Superior temporal gyrus (tissue), 1 donor: ENCODE results near the gene SLC35G4.
"Not testable (repeated sequence)": the region's sequence is repeated elsewhere in the genome, so short reads cannot be mapped to it uniquely, and the experiment has no call there.

Source experiments
- DNase-seq: peaks from one replicate; pipeline ENCODE4 v3.0.0-alpha.2; 2016; ENCODE audit errors: extremely low spot score

Gene SLC35G4

DNA sequence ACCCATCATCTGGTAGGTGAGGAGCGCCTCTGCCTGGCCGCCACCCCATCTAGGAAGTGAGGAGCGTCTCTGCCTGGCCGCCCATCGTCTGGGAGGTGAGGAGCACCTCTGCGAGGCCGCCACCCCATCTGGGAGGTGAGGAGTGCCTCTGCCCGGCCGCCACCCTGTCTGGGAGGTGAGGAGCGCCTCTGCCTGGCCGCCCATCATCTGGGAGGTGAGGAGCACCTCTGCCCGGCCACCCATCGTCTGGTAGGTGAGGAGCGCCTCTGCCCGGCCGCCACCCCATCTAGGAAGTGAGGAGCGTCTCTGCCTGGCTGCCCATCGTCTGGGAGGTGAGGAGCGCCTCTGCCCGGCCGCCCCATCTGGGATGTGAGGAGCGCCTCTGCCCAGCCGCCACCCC, 4.2 kb downstream of the SLC35G4 start:
- not testable (repeated sequence) for DNase-seq

DNA sequence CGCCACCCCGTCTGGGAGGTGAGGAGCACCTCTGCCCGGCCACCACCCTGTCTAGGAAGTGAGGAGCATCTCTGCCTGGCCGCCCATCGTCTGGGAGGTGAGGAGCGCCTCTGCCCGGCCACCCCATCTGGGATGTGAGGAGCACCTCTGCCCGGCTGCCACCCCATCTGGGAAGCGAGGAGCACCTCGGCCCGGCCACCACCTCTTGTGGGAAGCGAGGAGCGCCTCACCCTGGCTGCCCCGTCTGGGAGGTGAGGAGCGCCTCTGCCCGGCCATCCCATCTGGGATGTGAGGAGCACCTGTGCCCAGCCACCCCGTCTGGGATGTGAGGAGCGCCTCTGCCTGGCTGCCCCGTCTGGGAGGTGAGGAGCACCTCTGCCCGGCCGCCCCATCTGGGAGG, 4.6 kb downstream of the SLC35G4 start:
- DNase-seq: not testable (repeated sequence)

DNA sequence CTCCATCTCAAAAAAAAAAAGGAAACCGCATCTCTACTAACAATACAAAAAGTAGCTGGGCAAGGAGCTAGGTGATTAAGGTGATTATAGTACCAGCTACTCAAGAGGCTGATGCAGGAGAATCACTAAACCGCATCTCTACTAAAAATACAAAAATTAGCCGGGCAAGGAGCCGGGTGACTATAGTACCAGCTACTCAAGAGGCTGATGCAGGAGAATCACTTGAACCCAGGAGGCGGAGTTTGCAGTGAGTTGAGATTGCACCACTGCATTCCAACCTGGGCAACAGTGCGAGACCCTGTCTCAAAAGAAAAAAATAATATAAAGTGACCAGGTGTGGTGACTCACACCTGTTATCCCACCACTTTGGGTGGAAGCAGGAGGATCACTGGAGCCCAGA, 5.6 kb downstream of the SLC35G4 start:
- DNase-seq: not testable (repeated sequence)

DNA sequence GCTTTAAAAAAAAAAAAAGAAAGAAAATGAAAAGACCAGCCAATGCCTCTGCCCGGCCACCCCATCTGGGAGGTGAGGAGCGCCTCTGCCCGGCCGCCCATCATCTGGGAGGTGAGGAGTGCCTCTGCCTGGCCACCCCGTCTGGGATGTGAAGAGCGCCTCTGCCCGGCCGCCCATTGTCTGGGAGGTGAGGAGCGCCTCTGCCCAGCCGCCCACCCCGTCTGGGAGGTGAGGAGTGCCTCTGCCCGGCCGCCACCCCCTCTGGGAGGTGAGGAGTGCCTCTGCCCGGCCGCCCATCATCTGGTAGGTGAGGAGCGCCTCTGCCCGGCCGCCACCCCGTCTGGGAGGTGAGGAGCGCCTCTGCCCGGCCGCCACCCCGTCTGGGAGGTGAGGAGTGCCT, 37.9 kb downstream of the SLC35G4 start:
- DNase-seq: not testable (repeated sequence)

DNA sequence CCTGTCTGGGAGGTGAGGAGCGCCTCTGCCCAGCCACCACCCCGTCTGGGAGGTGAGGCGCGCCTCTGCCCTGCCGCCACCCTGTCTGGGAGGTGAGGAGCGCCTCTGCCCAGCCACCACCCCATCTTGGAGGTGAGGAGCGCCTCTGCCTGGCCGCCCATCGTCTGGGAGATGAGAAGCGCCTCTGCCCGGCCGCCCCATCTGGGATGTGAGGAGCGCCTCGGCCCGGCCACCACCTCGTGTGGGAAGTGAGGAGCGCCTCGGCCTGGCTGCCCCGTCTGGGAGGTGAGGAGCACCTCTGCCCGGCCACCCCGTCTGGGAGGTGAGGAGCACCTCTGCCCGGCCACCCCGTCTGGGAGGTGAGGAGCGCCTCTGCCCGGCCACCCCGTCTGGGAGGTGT, 38.4 kb downstream of the SLC35G4 start:
- DNase-seq: not testable (repeated sequence)

DNA sequence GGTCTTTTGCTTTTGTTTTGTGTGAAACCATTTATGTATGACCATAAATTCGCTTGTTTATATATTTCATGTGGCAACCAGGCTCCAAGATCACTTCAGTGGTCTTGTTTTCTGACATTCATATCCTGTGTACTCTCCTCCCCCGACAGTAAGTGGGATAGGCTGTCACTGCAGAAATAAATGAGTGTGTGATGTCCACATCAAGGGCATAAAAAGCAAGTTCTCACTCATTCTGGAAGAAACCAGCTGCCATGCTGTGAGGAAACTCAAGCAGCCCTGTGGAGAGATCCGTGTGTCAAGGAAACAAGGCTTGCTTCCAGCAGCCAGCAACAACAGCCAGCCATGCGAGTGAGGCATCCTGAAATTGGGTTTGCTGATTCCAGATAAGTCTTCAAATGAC, 40.4 kb downstream of the SLC35G4 start:
- no peak for DNase-seq

DNA sequence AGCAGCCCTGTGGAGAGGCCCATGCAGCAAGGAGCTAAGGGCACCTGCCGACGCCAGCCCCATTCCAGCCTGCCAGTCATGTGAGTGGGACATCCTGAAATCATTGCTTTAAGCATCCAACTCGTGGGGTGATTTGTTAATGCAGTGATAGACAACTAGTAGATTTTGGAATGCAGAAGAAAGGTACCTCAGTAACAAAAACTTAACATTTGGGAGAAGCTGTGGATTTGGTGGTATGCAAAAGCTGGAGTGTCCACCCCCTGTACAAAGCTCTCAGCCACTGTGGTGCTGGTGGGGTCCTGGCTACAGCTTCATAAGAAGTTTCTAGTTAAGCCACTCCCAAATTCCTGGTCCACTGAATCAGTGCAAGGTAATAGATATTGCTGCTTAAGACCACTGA, 42.5 kb downstream of the SLC35G4 start:
- DNase-seq: no peak

DNA sequence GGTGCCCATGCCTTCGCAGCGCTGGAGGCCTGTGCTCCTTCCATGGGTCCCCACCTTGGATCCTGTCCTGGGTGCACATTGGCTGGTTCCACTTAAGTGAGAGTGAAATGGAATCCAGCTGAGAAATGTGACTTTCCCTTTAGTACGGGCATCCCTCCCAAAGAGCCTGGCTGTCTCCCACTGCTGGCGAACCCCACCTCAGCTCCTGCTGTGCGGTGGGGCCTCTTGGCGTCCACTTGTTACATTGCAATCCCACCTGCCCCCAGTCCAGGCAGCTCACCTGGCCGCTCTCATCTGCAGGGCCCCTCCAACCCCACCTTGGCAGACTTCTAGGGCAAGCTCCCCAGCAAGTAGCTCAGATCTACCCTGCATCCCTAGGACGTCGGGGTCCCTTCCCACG, 44.1 kb downstream of the SLC35G4 start:
- DNase-seq: no peak

DNA sequence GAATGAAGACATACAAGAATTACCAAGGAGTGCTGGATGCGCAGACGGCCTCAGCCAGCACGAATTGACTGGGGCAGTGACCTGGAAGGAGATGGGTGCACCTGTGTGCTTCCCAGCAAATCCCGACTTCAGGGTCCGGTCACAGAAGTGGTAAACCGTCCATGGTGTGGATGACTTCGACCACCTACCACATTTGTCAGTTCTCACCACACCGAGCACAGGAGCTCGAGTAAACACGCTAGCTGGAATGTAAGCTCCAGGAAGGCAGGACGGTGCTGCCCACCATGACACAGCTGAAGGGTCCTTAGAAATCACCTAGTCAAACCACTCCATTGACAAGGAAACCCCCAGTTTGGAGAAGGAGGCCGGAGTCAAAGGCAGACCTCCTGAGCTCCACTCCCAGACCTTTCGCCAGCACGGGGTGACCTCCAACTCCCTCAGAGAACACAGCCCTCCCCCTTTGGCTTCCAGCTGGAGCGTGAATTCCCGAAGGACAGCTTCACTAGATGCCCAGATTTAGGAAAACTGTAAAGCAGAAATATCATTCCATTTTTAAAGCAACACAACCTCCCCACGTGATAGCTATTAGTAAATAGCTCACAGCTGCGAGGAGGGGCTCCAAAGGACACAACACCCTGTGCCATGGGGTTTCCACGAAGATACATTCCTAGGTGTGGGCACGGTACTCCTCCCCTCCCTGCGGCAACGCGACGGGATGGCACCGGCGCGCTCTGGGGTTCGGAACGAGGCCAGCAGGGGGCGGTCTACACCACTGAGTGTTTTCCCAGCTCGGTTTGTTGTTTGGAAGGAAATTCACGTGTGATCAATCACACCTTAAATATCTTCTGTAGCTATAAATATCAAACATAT, 45.6 kb downstream of the SLC35G4 start:
- DNase-seq: peak; percentile 72

DNA sequence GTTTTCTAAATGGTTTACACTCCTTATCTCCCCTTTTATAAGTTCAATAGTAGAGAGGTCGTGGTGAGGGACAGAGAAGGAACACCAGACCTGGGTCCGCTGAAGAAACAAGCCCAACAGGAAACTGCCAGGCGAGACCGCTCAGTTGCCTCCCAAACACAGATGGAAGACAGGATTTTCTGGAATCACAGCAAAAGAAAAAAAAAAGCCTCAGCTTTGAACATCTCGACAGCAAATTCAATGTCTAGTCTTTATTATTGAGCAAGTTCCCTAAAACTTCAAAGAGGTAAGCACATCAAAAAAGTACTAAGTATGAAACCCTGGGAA, 46.2 kb downstream of the SLC35G4 start:
- no peak for DNase-seq

DNA sequence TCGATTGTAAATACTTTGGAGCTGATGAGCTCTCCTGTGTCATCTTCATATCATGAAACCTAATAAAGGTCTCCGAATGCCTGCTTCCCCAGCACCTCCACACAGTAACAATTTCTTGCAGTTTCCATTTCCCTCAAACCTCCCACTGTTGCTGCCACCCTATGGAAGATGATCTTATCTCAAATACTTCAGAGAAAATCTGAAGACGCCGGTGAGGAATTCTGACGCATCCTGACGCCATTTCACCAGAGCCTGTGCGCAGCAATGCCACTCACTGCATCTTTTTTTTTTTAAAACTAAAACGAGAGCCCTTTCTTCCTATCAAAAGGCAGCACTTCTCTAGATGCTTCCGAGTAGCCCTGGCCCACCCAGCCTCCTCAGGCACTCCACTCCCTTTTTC, 47.8 kb downstream of the SLC35G4 start:
- no peak for DNase-seq

DNA sequence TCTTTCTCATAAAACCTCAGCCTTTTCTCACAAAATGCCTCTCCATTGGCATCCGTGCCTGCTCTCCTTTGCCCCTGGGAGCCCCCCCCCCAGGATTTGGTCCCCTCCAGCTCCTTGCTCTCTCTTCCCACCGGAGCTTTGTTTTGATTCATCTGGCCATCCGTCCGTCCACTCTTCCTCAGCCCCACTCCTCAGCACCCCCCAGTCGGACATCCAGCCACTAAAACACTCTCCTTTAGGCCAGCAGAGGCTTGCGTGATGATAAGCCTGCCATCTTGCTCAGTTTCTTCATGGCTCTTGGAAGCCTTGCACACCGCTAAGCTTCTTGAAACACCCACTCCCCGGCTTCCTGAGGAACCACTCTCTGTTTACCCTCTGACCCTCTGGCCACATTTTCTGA, 48.2 kb downstream of the SLC35G4 start:
- no peak for DNase-seq

DNA sequence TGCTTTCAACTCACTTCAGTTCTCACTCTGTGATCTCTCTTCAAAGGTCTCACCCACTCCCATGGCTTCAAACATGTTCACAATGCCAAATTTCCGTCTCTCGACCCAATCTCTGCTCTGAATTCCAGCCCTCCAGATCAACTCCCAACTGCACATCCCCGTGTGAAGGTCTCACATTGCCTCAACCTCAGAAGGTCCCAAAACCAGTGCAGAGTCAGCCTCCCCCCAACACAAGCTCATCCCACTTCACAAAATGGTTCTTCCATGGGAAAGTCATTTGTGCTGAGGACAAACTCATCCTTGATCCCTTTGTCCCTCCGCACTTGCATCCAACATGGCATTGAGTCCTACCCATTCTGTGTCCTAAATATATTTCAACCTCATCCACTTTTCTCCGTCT, 48.6 kb downstream of the SLC35G4 start:
- no peak for DNase-seq

DNA sequence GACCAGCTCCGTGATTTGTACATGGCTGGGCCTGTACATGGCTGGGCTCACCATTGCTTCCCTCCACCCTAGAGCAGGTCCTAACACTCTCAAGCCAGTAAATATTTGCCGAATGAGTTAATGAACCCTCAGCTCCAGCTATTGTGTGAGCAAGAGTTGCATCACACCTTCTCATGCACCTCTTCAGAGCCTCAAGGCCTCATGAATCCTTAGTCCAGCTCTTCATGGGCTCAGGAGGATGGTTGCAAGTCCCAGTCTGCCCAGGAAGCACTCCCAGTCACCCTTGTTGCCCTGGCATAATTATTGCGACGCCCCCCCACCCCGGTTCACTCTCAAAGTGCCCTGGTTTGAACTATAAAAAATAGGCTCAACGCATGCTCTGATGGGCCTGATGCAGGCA, 49.6 kb downstream of the SLC35G4 start:
- no peak for DNase-seq
